H1 (cell line): ENCODE measurements around the gene STK39. TPM values are rescaled to one million over a fixed set of nuclear protein-coding genes. Genes with fewer than 3 reads are reported as not detected.

Experiments used
- CTCF ChIA-PET: fragments of 300-600 bp; sonication (Branson Sonifier 250); formaldehyde crosslinking; loops from one replicate; lab custom pipeline; 2021; ENCODE audit not compliant: partially characterized antibody; lab: Charles Lee
- POLR2A ChIA-PET: fragments of 300-600 bp; sonication (Branson Sonifier 250); formaldehyde crosslinking; loops from one replicate; lab custom pipeline; 2021; ENCODE audit warnings: inconsistent platforms; ENCODE audit not compliant: partially characterized antibody; lab: Charles Lee
- DNase-seq, 2 experiments: peaks; one replicate each; pipeline versions ENCODE4 v3.0.0 to v3.0.0-alpha.2; 2010 to 2022; ENCODE audit warnings: low spot score in 2 of 2, low read depth in 1 of 2, mixed read lengths in 1 of 2
- FAIRE-seq: peaks from 2 replicates; lab custom pipeline; 2011; peaks lifted over from hg19 to GRCh38; lab: Jason Lieb, UNC
- H2AFZ ChIP-seq: 2 replicates; pipeline ENCODE4 v1.8.1; 2012; ENCODE audit warnings: low read length, inconsistent platforms
- H2AK5ac ChIP-seq: 2 replicates; pipeline ENCODE4 v1.6.1; 2013; ENCODE audit warnings: low read depth, low read length
- H2BK120ac ChIP-seq: replicated peaks from 2 replicates; pipeline ENCODE3; 2013; ENCODE audit warnings: low read depth, low read length, inconsistent platforms
- H2BK12ac ChIP-seq: 2 replicates; pipeline ENCODE4 v1.6.1; 2013; ENCODE audit warnings: low read depth, low read length
- H2BK15ac ChIP-seq: 2 replicates; pipeline ENCODE4 v1.6.1; 2013; ENCODE audit warnings: low read length
- H2BK20ac ChIP-seq: 2 replicates; pipeline ENCODE4 v1.6.1; 2013; ENCODE audit warnings: low read length
- H2BK5ac ChIP-seq: 2 replicates; pipeline ENCODE4 v1.6.1; 2013; ENCODE audit warnings: low read depth, low read length
- H3K14ac ChIP-seq: 2 replicates; pipeline ENCODE4 v1.6.1; 2013; ENCODE audit warnings: inconsistent platforms; ENCODE audit not compliant: insufficient read length
- H3K18ac ChIP-seq: 2 replicates; pipeline ENCODE4 v1.6.1; 2013; ENCODE audit warnings: low read length; ENCODE audit errors: extremely low read depth
- H3K23ac ChIP-seq: 2 replicates; pipeline ENCODE4 v1.6.1; 2013; ENCODE audit warnings: inconsistent platforms; ENCODE audit not compliant: insufficient read length
- H3K23me2 ChIP-seq: 2 replicates; pipeline ENCODE4 v1.6.1; 2013; ENCODE audit warnings: low read depth, low read length
- H3K27ac ChIP-seq: 2 replicates; pipeline ENCODE4 v1.6.1; 2011; ENCODE audit warnings: low read depth, low read length, inconsistent platforms
- H3K27me3 ChIP-seq, 4 experiments: replicated peaks in 1 of 4; 1 replicate in 1 of 4; 2 replicates in 3 of 4; pipeline versions ENCODE4 v1.6.1 to v1.8.1; 2011 to 2013; ENCODE audit warnings: low read length in 3 of 4, mild to moderate bottlenecking in 3 of 4, inconsistent platforms in 2 of 4, mixed read lengths in 2 of 4, moderate library complexity in 1 of 4; ENCODE audit not compliant: control insufficient read depth in 3 of 4, insufficient read depth in 3 of 4; ENCODE audit errors: extremely low read depth in 1 of 4
- H3K36me3 ChIP-seq, 4 experiments: 2 replicates each; pipeline versions ENCODE4 v1.6.1 to v1.8.1; 2011 to 2013; ENCODE audit warnings: mild to moderate bottlenecking in 4 of 4, low read length in 3 of 4, moderate library complexity in 2 of 4, control low read depth in 1 of 4, inconsistent platforms in 1 of 4; ENCODE audit not compliant: insufficient read depth in 4 of 4, control insufficient read depth in 2 of 4
- H3K4ac ChIP-seq: replicated peaks from 2 replicates; pipeline ENCODE3; 2013; ENCODE audit warnings: low read length, low read depth, mixed read lengths, inconsistent platforms; ENCODE audit not compliant: insufficient read length
- H3K4me1 ChIP-seq, 4 experiments: replicated peaks in 1 of 4; 1 replicate in 1 of 4; 2 replicates in 3 of 4; pipeline versions ENCODE4 v1.6.1 to v1.8.1; 2011 to 2013; ENCODE audit warnings: low read length in 3 of 4, inconsistent platforms in 2 of 4, mixed read lengths in 1 of 4; ENCODE audit not compliant: insufficient read depth in 4 of 4, control insufficient read depth in 3 of 4
- H3K4me2 ChIP-seq, 2 experiments: 2 replicates each; pipeline versions ENCODE4 v1.6.1 to v1.8.1; 2011 to 2013; ENCODE audit warnings: low read depth in 2 of 2, low read length in 2 of 2, control low read depth in 1 of 2, inconsistent platforms in 1 of 2, mild to moderate bottlenecking in 1 of 2; ENCODE audit not compliant: insufficient read depth in 1 of 2
- H3K4me3 ChIP-seq, 4 experiments: fragments of 200-600, 300-600 bp in 1 of 4; sonication (generic), shearing (Covaris generic), sonication (Bioruptor Twin) in 1 of 4; 2 replicates each; pipeline versions ENCODE4 v1.5.1 to v1.8.1; 2011 to 2016; ENCODE audit warnings: low read length in 4 of 4, low read depth in 3 of 4, control low read depth in 2 of 4, inconsistent platforms in 2 of 4, mild to moderate bottlenecking in 2 of 4, mixed read lengths in 1 of 4, moderate library complexity in 1 of 4; ENCODE audit not compliant: insufficient read depth in 2 of 4; ENCODE audit errors: extremely low read depth in 1 of 4
- H3K56ac ChIP-seq: replicated peaks from 2 replicates; pipeline ENCODE3; 2013; ENCODE audit warnings: low read depth, mild to moderate bottlenecking, mixed read lengths, low read length, inconsistent platforms; ENCODE audit not compliant: insufficient read length
- H3K79me1 ChIP-seq: 2 replicates; pipeline ENCODE4 v1.6.1; 2013; ENCODE audit warnings: low read depth, low read length, control low read depth
- H3K79me2 ChIP-seq, 2 experiments: 2 replicates each; pipeline versions ENCODE4 v1.6.1 to v1.8.1; 2012 to 2013; ENCODE audit warnings: low read length in 2 of 2, mild to moderate bottlenecking in 2 of 2, inconsistent platforms in 1 of 2; ENCODE audit not compliant: insufficient read depth in 2 of 2, control insufficient read depth in 1 of 2
- H3K9ac ChIP-seq, 4 experiments: replicated peaks in 1 of 4; 1 replicate in 1 of 4; 2 replicates in 3 of 4; pipeline versions ENCODE4 v1.6.1 to v1.8.1; 2011 to 2013; ENCODE audit warnings: low read depth in 3 of 4, low read length in 3 of 4, control low read depth in 2 of 4, mild to moderate bottlenecking in 2 of 4, moderate library complexity in 2 of 4, inconsistent platforms in 1 of 4; ENCODE audit errors: extremely low read depth in 1 of 4
- H3K9me3 ChIP-seq, 2 experiments: 2 replicates each; pipeline versions ENCODE4 v1.6.1 to v1.8.1; 2012 to 2013; ENCODE audit warnings: mild to moderate bottlenecking in 2 of 2, moderate library complexity in 2 of 2, control low read depth in 1 of 2, inconsistent platforms in 1 of 2, low read depth in 1 of 2, low read length in 1 of 2, mixed read lengths in 1 of 2; ENCODE audit not compliant: insufficient read depth in 2 of 2
- H4K20me1 ChIP-seq, 2 experiments: replicated peaks in 1 of 2; 2 replicates each; pipeline versions ENCODE3 to v1.8.1; 2011 to 2013; ENCODE audit warnings: inconsistent platforms in 2 of 2, low read length in 2 of 2, mild to moderate bottlenecking in 1 of 2; ENCODE audit not compliant: insufficient read depth in 2 of 2, control insufficient read depth in 1 of 2
- H4K5ac ChIP-seq: 2 replicates; pipeline ENCODE4 v1.6.1; 2013; ENCODE audit warnings: low read length, low read depth, mixed read lengths, inconsistent platforms; ENCODE audit not compliant: insufficient read length
- H4K8ac ChIP-seq: 2 replicates; pipeline ENCODE4 v1.8.0; 2013; ENCODE audit warnings: mild to moderate bottlenecking, moderate library complexity, low read length, inconsistent platforms; ENCODE audit not compliant: insufficient read depth; ENCODE audit errors: extremely low read depth
- H4K91ac ChIP-seq: replicated peaks from 2 replicates; pipeline ENCODE3; 2013; ENCODE audit warnings: low read length, mixed read lengths, inconsistent platforms; ENCODE audit not compliant: insufficient read length
- BACH1 ChIP-seq: IDR thresholded peaks from 2 replicates; pipeline ENCODE4 v1.6.1; 2012; ENCODE audit warnings: low read length, improper control_type of control experiment
- CBX5 ChIP-seq: fragments of 300-800, 300-1000 bp; sonication (generic); IDR thresholded peaks from 2 replicates; pipeline ENCODE4 v1.7.1; 2016; ENCODE audit warnings: antibody characterized with exemption, low read length, low read depth
- SAP30 ChIP-seq: fragments of 300-600 bp; sonication (generic); IDR thresholded peaks from 2 replicates; pipeline ENCODE4 v1.7.1; 2012; ENCODE audit warnings: low read length, moderate library complexity, mild to moderate bottlenecking, inconsistent platforms; ENCODE audit not compliant: insufficient read depth, insufficient replicate concordance
- WGBS, 2 experiments: shearing (Covaris generic) in 1 of 2; methylation state at CpG; one replicate each; pipeline versions ENCODE4 v1.1.6 to v1.1.7; 2013 to 2015; ENCODE audit warnings: low lambda C conversion rate in 2 of 2, mixed read lengths in 2 of 2, inconsistent platforms in 1 of 2, low coverage in 1 of 2, missing lambda C conversion rate in 1 of 2; ENCODE audit not compliant: insufficient replicate concordance in 2 of 2, insufficient coverage in 1 of 2, insufficient read length in 1 of 2; ENCODE audit errors: extremely low coverage in 1 of 2, missing lambda C conversion rate in 1 of 2; 5-methylcytosine and 5-hydroxymethylcytosine counted together
- polyA plus RNA-seq, 7 experiments: library from polyadenylated mRNA; depleted of rRNA in 3 of 7; stranded (reverse) in 5 of 7; unstranded in 2 of 7; fragments of >200 nt in 5 of 7; fragments of 200-250 nt in 2 of 7; gene quantifications; 1 replicate in 5 of 7; 2 replicates in 1 of 7; 4 replicates in 1 of 7; pipeline versions ENCODE4 v1.2.1 to v1.2.3, GENCODE V29; 2011 to 2013; ENCODE audit warnings: missing spikeins in 2 of 7, mixed read lengths in 2 of 7
- total RNA-seq: library from RNA; stranded (reverse); fragmentation: NEBNext Ultra II Directional; extraction: Animal tissue kit (Norgen Biotek cat#: 25700); gene quantifications from 2 replicates; pipeline ENCODE4 v1.2.1, GENCODE V29; 2021
- TF ChIP-seq, protein P1 (sequence below), 3 experiments: IDR thresholded peaks; 1 replicate in 2 of 3; 2 replicates in 1 of 3; pipeline versions ENCODE4 v1.5.1 to v1.6.1; 2011; ENCODE audit warnings: low read length in 3 of 3, mild to moderate bottlenecking in 3 of 3, inconsistent platforms in 2 of 3, low read depth in 1 of 3, moderate library complexity in 1 of 3; ENCODE audit not compliant: insufficient read depth in 1 of 3; ENCODE audit errors: control extremely low read depth in 1 of 3

The STK39 gene
- total and polyA plus RNA-seq, 2 of the 8 experiments (the other 6 are each of a cell fraction or from before 2014, with no cell fraction given): 13.7 to 23.8 TPM

DNA sequence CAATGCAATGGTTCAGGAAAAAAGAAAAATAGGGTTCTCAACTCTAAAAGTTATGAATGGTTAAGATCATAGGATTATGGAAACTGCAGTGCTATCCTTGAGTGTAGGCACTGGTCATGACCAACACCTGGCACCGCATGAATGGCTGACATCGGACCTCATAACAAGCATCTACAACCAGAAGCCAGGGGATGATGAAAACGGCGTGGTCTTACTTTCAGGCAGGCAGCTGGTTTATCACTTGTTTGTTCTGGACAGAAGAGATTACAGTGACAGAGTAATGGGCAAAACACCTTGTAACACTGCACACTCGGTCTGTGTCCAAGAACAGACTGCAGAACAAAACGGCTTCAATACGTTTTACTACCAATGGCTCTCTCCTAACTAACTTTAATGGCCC is 132.8 kb downstream of the STK39 start:
- Histone ChIP-seq H2BK15ac (no peak overlapping the region), H3K56ac (no peak overlapping the region), H3K18ac (no peak overlapping the region), H4K20me1 (no peaks in the 10 kb centered on the region), H3K79me1 (no peaks in the 10 kb centered on the region), H2BK20ac (no peak overlapping the region), H3K14ac (no peak overlapping the region), H3K4me3 (no peak overlapping the region), H3K23me2 (no peaks in the 10 kb centered on the region), H3K23ac (no peak overlapping the region), H2BK5ac (no peak overlapping the region), H3K4ac (no peak overlapping the region), H2BK120ac (no peak overlapping the region), H3K79me2 (no peaks in the 10 kb centered on the region), H3K27me3 (no peaks in the 10 kb centered on the region), H2BK12ac (no peak overlapping the region), H3K27ac (no peak overlapping the region), H3K36me3 (peaks cover 0 to 3% (median 0%) of the 10 kb centered on the region in 4 experiments; a peak in 1 of 8 replicates), H4K5ac (no peak overlapping the region), H3K4me2 (no peak overlapping the region), H2AK5ac (no peak overlapping the region), H3K4me1 (peaks cover 0 to 13% (median 7%) of the 10 kb centered on the region in 4 experiments; a peak in 4 of 7 replicates), H4K8ac (no peak overlapping the region), H3K9ac (no peak overlapping the region), H4K91ac (no peak overlapping the region), H2AFZ (no peak overlapping the region), H3K9me3 (no peaks in the 10 kb centered on the region)
- CTCF ChIA-PET: interaction anchor here (1.0 to 8.9 kb wide), 4 partner anchors 10 to 1197 kb away, joined by 3 to 95 read pairs (median 31); no protein-coding TSS in a partner anchor
- no peak for FAIRE-seq
- WGBS, 2 experiments: 94% methylated on average over 7 of the region's 7 CpGs; no CpG with 5 or more reads in 1 of the 2 experiments
- DNase-seq: no peak
- POLR2A ChIA-PET: no interaction called here
- TF ChIP-seq, protein P1, sequence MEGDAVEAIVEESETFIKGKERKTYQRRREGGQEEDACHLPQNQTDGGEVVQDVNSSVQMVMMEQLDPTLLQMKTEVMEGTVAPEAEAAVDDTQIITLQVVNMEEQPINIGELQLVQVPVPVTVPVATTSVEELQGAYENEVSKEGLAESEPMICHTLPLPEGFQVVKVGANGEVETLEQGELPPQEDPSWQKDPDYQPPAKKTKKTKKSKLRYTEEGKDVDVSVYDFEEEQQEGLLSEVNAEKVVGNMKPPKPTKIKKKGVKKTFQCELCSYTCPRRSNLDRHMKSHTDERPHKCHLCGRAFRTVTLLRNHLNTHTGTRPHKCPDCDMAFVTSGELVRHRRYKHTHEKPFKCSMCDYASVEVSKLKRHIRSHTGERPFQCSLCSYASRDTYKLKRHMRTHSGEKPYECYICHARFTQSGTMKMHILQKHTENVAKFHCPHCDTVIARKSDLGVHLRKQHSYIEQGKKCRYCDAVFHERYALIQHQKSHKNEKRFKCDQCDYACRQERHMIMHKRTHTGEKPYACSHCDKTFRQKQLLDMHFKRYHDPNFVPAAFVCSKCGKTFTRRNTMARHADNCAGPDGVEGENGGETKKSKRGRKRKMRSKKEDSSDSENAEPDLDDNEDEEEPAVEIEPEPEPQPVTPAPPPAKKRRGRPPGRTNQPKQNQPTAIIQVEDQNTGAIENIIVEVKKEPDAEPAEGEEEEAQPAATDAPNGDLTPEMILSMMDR (IDR thresholded peaks at IDR 0.05; ENCODE audit: control extremely low read depth in 1 of 3, insufficient read depth in 1 of 3, low read depth in 1 of 3, low read length in 3 of 3): no peak
- no peak for TF ChIP-seq BACH1
- no peak for TF ChIP-seq SAP30
- no peak for TF ChIP-seq CBX5
